Activated T-helper 1 cell treated with anti-CD3 and anti-CD28 coated beads, Interleukin-2, amount 50 U/mL, for 16 hours (primary cell): ENCODE measurements around the gene TPI1.

Experiments
- DNase-seq, 2 donors: peaks; one replicate each; pipeline ENCODE4 v3.0.0-alpha.2; 2020; ENCODE audit warnings: low read depth in 1 of 2, low spot score in 1 of 2

The TPI1 gene

DNA sequence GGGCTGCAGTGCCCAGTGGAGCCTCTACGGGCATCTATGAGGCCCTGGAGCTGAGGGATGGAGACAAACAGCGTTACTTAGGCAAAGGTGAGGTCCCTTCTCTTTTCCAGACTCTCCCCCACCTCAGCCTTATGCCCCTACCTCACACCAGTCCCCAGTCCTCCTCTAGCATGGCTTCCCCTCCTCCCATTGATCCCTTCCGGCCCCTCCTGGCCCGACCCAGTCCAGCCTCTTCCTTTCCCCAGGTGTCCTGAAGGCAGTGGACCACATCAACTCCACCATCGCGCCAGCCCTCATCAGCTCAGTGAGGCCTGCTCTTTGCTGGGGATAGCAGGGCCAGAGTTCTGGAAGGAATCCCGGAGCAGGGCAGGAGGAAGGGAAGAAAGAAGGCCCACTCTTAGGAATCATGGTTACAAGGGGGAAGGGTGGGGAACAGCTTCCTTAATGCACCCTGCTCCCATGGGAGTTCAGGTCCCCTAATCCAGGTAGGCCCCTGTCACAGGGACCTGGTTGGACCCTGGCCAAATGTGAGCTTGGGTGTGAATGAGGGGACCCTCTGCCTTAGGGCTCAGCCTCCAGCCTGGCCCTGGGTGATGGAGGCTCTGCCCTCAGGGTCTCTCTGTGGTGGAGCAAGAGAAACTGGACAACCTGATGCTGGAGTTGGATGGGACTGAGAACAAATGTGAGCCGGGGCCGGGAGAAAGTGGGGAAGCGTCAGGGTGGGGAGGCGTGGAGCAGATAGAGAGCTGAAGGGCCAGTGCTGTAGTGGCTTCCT lies 49.3 kb downstream of the TPI1 start:
- no peak for DNase-seq

- no peak for DNase-seq
These were observed 50.3 kb downstream of the TPI1 start for GRCh38 chr12:6917491-6918231.

- DNase-seq = no peak
These were observed 52.3 kb downstream of the TPI1 start for GRCh38 chr12:6919588-6919987.
